K562 treated with DMSO at 1 percent for 12 hours (cell line): ENCODE data around the gene ZNF805. TPM values are rescaled to one million over a fixed set of nuclear protein-coding genes. Genes with fewer than 3 reads are reported as not detected.

Source experiments
- total RNA-seq: library from RNA; unstranded; fragments of 300-600 nt; gene quantifications from 2 replicates; pipeline ENCODE4 v1.2.3, GENCODE V29; 2022; ENCODE audit not compliant: insufficient read depth

ZNF805 gene
- total RNA-seq, result 0.45 and 2.5 TPM in 2 replicates

GRCh38 chr19:57240311-57241090 lies at the start of gene ZNF805:
Gene ZNF805, plus strand, starts transcription at chr19:57240632. Its CDS starts 260 bp downstream, at chr19:57240892.

DNA sequence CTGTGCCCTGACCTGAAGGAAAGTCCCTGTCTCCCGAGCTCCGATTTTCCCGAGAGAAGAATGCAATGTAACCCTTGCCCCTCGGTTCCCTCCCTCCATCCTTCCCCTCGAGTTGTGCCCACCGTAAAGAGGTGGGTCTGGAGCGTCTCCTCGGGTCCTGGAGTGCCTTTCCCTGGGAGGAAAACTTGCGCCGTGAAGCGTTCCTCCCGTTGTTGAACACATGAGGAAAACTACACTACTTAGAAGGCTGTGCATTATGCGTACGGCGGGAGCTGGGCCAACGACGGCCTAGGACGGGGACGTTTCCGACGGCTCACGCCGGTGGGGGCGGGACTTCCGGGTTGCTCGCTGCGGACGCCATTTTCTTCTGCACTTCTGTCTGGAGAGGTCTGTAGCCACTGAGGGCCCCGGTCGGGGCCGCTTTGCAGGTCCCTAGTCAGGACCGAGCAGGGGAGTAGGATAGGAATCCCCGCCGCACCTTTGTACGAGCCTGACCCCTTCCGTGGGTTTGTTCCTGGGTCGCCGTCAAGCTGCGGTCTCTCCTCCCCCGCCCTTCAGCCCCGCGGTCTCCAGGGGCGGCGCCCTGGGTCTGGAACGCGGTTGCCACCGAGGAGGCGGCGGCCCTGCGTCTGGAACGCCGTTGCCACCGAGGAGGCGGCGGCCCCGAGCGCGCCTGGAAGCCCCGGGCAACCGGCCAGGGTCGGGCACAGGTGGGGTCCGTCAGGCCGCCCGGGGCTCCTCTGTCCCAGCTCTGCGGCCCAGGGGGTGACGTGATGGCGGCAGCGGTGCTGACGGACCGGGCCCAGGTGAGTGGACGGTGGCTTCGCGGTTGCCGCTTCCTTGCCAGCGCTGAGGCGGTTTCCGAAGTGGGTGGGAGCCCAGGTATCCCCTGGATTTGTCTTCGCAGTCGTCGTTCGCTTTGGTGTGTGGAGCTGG lies 49.0 kb upstream of the ZNF805 start, which contains the start of gene ZNF264:
Gene ZNF264, plus strand, starts transcription at position 360 of the 936 bp plus-strand sequence. Its CDS starts 414 bp downstream, at position 774.

GRCh38 chr19:57280165-57280961 lies 39.9 kb downstream of the ZNF805 start, which contains the start of gene ZNF460:
Gene ZNF460, plus strand, starts transcription at chr19:57280485. Its CDS starts 322 bp downstream, at chr19:57280807.

Other genes starting within 250 kb of the ZNF805 start
- not detected in 2 replicates for gene USP29, start 120.6 kb upstream of the ZNF805 start, total RNA-seq
- gene ZIM3, start 95.4 kb upstream of the ZNF805 start, total RNA-seq, result not detected in 2 replicates
- gene DUXA, start 73.1 kb upstream of the ZNF805 start, total RNA-seq, result 0.85 TPM in 1 of 2 replicates, not detected in the other
- gene ZNF264, start 49.1 kb upstream of the ZNF805 start, total RNA-seq, result 0.27 and 2.0 TPM in 2 replicates
- 9.3 and 10.7 TPM in 2 replicates for gene AURKC, start 9.6 kb upstream of the ZNF805 start, total RNA-seq
- 2.0 TPM in 1 of 2 replicates, not detected in the other for gene ZNF460, start 39.9 kb downstream of the ZNF805 start, total RNA-seq
- 0.63 and 2.8 TPM in 2 replicates for gene ZNF543, start 79.8 kb downstream of the ZNF805 start, total RNA-seq
- gene ZNF304, start 110.6 kb downstream of the ZNF805 start, total RNA-seq, result 0.90 and 3.1 TPM in 2 replicates
- 6.2 and 8.9 TPM in 2 replicates for gene TRAPPC2B, start 122.9 kb downstream of the ZNF805 start, total RNA-seq
- gene ZNF547, start 122.9 kb downstream of the ZNF805 start, total RNA-seq, result 1.3 and 3.0 TPM in 2 replicates
- gene ZNF548, start 149.2 kb downstream of the ZNF805 start, total RNA-seq, result 0.81 and 5.3 TPM in 2 replicates
- gene ZNF17, start 170.5 kb downstream of the ZNF805 start, total RNA-seq, result 4.8 and 9.6 TPM in 2 replicates
- gene ZNF749, start 194.7 kb downstream of the ZNF805 start, total RNA-seq, result 9.4 and 15.0 TPM in 2 replicates
- gene VN1R1, start 216.5 kb downstream of the ZNF805 start, total RNA-seq, result not detected in 2 replicates
- gene ZNF772, start 236.9 kb downstream of the ZNF805 start, total RNA-seq, result 0.44 and 2.1 TPM in 2 replicates
- gene ZNF419, start 247.1 kb downstream of the ZNF805 start, total RNA-seq, result 1.3 TPM in 2 replicates